Suppressor macrophage treated with lipopolysaccharide for 4 hours (primary cell): ENCODE results near the gene TFIP11.

ENCODE experiments used
- DNase-seq: peaks from one replicate; pipeline ENCODE4 v3.0.0-alpha.2; 2020

The TFIP11 gene

DNA sequence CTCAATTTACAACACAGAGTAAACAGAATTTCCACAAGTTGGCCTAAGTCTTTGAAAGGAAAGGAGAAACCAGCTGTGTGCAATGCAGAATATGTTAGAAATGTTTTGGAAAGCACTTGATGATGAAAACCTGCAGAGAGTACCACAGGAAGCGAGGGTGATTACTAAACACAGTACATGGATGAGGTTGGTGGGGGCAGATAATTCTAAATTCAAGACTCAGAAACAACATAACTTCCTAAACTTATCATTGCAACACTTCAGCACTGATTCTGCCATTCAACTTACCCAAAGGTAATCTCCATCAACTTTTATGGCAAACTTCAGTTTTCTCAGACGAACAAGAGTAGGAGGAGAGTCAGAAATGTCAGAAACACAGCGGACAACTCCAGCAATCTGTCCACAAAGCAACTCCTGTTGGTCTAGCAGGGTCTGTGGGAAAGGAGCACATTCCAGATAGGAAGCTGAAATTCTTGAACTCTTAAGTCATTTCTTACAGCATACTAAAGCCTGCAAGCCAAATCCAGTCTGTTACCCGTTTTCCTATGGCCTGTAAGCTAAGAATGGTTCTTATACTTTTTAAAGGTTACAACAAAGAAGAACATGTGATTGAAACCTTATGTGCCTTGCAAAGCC is 35.5 kb downstream of the TFIP11 start:
- DNase-seq = peak; percentile 35

DNA sequence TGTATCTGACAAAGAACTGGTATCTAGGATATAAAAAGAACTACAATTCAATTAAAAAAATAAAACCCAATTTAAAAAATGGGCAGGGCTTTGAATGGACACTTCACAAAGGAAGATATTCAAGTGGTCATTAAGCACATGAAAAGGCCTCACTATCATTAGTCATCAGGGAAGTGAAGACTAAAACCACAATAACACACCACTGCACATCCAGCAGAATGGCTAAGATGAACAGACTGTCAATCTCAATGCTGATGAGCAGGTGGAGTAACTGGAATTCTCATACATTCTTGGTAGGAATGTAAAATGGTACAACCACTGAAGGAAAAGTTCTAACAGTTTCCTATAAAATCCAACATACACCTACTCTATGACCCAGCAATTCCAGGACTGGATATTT is 37.6 kb downstream of the TFIP11 start:
- peak; percentile 65 for DNase-seq

DNA sequence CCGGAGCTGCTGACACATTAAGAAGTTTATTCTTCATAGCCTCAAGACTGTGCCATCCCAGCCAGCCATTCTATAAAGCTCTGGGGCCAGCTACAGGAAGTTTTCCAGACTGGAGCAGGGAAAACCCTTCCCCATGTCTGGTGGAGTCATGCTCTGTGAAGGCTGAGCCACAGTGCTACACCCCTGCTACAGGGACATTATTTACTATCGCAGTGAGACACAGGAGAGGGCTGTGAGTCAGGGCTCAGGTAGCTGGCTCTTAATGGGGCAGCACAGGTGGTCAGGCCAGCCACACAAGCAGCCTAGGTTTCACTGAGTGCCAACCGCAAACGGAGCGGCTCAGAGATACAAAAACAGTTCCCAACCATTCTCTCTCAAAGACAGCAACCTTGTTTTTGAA is 40.8 kb downstream of the TFIP11 start:
- no peak for DNase-seq

GRCh38 chr22:26470807-26471206 is 41.5 kb downstream of the TFIP11 start:
- no peak for DNase-seq

- DNase-seq = no peak
These were observed 46.1 kb downstream of the TFIP11 start for GRCh38 chr22:26466196-26466595.

DNA sequence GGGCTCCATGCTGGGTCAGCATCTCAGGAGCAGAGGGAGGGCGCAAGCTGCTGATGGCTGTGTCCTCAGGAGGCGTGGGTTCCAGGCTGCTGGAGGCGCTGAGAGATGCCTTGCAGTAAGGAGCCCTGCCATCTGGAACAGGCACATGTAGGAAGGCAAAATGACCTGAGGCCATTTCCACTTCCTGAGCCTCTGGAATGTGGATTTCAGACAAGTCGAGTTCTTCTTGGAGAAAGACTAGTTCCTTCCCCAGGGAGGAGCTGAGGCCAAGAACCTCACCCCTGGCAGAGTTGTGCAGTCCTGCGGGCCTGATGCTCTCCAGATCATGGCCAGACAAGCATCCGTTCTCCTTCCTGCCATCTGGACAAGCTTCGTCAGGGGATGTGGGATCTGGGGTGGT is 48.0 kb downstream of the TFIP11 start:
- no peak for DNase-seq

- no peak for DNase-seq
These were observed 48.6 kb downstream of the TFIP11 start for GRCh38 chr22:26463688-26464087.

DNA sequence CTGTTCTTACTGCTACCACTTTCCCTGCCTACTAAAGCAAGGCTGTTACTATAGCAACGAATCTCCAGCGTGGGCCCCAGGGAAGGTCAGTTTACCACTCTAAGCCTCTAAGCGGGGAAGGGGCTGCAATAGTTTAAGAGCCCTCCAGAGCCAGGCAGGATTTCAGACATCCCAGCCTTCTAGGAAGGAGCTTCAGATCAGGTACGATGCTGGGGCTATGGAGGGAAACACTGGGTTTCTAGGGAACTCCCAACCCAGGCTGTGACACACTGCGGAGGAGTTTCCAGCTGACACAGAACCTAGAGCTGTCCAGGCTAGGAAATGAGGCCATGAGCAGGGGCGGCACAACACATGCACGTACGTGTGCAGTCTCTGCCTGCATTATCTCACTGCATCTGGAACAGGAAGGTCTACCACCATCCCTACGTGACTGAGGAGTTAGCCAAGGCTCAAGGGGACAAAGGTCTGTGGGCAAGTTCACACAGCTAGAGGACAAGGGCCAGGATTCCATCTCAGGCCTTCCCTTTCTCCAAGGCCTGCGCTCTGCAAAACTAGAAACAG is 49.1 kb downstream of the TFIP11 start:
- DNase-seq = no peak

DNA sequence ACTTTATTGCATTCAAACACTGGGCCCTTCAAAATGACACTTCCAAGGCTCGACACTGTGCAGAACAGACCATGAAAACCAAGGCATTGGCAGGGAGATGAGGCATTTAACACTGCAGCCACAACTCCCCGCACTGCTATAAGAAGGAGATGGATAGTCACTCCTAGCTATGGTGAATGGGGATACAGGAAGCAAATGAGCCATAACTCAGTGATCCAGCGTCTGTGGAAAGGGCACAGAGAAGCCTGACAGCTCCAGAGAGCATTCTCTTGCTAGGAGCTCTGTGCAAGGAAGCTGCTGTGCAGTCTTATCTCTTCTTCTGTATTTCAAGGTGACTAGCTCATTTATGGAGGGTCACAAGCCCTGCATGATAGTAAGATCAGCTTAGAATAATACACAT is 49.6 kb downstream of the TFIP11 start:
- DNase-seq = no peak

- no peak for DNase-seq
These were observed 50.2 kb downstream of the TFIP11 start for GRCh38 chr22:26462051-26462450.

GRCh38 chr22:26461188-26461810 is 51.0 kb downstream of the TFIP11 start:
- DNase-seq = peak; percentile 62

DNA sequence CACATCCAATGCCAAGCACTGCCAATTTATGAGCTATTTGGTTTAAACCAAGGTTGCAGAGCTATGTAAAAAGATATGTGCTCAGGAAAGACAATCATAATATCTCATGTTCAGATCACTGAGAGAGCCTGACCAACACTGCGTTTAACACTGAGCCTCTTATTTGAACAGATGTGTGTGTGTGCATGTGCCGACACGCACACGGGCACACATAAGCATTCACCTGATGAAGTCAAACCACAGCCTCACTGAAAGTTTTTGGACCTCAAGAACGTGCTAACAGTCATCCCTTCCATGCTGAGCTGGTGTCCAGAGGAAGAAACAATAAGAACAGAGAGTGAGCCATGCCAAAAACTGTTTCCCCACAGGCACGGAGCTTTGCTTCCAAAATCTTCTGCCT is 52.1 kb downstream of the TFIP11 start:
- no peak for DNase-seq

DNA sequence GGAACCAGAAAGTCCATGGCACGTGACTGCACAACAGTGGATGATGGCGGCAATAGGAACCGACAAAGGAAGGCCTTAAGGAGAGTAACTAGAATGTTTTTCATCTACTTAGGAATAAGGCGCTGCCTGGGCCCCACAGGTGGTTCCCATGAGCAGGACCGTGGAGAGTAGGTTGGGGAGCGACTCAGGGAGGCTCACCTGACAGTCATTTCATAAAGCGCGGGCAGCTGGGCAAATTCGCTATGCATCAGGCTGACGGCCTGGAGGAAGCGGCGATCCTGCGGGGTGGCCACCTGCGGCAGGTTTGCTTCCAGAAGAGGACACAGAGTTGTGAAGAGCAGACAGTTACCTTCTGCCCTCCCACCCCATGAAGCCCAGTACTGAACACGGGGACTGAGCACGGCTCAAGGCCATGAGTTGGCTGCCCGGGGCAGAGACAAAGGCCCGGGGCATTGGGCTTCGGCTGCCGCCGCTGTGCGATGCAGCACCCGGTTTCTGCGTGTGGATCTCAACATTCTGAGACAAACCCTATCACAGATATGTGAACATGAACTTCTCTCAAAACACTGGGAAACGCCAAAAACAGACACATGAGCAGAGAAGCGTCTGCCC is 54.5 kb downstream of the TFIP11 start:
- DNase-seq = no peak

DNA sequence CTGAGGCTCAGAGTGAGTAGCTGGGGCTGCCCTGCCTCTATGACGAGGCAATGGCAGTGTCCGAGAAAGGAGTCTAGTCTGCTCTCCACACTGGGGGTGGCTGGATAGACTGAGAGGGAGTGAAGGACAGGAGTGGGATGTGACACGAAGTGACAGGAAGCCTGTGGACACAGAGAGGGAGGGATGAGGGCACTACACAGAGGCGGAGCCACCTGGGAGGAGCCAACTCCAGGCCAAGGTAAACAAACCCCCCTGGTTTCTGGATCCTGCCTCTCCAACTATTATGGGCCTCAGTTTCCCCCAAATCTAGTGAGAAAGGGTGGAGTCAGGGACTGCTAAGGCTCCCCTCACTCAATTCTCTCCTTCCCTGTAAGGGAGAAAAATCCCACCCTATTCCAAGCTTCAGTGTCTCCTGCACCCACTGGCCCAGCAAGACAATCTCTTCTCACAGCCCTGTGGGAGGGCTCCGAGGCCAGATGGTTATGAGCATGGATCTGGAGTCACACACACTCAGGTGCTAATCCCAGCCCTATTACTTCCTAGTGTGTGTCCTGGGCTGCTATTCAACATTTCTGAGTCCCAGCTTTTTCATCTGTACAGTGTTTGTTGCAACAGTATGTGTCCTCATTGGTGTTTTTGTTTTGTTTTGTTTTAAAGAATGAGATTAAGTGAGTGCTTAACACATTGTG is 58.3 kb downstream of the TFIP11 start:
- no peak for DNase-seq

DNA sequence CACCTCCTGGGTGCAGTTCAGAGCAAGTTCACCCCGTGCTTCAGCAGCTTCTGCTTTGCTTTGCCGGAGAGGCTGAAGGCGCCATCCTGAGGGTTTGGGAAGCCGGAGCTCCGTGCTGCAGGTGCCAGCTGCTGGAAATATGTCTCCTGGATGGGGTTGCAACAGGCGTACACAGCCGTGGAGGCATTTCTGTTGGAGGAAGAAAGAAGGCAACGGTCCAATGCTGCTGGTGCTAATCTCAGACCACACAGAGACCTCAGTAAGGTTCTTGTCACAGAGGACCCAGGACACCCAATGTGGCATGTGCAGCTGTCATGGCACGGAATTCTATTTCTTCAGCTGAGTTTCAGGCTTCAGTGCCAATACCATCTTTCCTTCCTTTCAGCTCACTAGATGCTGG is 59.1 kb downstream of the TFIP11 start:
- DNase-seq = no peak

DNA sequence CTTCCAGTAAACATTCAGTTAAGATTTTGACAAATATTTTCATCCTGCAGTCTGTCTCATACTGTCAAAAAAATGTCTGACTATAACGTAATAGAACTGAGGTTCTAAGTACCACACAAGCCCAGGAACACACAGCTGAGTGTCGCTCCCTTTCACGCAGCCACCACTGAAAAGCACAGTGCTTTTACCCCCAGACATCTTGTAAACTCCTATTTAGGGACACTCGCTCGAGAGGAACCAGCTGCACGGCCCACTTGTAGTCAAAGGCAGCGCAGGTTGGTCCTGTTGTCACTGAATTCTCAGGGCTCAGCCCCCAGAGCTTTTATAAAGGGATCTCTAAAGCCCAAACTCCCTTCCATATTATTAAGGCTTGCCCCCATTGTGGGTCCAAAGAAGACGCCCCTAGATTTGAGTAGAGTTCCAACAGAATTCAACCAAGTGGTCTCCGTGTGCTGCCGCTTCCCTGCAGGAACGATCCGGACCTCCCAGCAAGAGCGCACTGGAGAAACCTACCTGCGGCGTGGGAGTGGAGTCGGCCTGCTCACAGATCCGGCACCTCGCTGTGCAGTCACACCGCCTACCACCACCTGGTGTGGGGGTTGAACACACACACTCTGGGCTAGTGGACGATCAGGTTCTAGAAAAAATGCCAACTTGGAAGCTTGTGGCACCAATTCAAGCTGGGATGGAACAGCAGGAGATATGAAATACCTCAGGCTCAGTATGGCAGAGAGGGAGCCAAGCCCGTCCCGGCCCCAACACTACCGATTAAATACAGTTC is 59.8 kb downstream of the TFIP11 start:
- no peak for DNase-seq

DNA sequence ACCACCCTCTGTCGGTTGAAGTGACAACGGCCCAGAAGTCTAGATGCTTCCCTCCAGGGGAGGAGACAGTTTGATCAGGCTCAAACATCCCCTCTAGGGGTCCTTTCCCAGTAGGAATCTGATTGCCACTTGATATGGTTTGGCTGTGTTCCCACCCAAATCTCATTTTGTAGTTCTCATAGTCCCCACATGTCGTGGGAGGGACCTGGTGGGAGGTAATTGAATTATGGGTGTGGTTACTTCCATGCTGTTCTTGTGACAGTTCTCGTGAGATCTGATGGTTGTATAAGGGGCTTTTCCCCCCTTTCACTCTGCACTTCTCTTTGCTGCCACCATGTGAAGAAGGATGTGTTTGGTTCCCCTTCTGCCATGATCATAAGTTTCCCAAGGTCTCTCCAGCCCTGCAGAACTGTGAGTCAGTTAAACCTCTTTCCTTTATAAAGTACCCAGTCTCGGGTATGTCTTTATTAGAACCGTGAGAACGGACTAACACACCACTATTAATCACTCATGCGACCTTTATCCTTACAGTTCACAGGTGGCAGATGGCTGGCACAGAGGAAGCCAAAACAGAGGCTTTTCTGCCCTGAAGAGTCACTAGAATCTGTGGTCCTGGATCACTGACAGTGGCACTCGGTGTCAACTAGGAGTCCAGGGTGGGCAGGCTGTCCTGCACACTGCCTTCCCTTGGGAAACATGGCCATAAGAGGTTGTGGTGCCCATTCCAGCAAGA is 61.7 kb downstream of the TFIP11 start:
- DNase-seq = no peak

DNA sequence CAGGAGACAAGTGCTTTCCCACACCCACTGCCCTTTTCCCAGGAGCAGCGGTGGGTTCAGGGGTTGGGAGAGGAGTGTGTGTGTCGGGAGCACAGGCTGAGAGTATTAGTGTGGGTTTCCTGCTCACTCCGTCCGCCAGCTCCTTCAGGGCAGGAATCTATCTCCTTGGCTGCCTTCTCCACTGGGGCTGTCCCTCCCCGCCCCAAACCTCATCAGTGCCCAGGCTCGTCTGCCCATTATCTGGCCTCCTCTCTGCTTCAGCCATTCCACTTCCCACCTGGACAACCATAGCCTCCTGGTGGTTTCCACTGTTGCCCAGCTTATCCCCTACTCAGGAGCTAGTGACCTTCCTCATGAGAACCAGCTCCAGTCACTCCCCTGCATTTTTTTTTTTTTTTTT is 63.3 kb downstream of the TFIP11 start:
- DNase-seq = no peak

GRCh38 chr22:26448334-26448733 is 63.9 kb downstream of the TFIP11 start:
- no peak for DNase-seq

DNA sequence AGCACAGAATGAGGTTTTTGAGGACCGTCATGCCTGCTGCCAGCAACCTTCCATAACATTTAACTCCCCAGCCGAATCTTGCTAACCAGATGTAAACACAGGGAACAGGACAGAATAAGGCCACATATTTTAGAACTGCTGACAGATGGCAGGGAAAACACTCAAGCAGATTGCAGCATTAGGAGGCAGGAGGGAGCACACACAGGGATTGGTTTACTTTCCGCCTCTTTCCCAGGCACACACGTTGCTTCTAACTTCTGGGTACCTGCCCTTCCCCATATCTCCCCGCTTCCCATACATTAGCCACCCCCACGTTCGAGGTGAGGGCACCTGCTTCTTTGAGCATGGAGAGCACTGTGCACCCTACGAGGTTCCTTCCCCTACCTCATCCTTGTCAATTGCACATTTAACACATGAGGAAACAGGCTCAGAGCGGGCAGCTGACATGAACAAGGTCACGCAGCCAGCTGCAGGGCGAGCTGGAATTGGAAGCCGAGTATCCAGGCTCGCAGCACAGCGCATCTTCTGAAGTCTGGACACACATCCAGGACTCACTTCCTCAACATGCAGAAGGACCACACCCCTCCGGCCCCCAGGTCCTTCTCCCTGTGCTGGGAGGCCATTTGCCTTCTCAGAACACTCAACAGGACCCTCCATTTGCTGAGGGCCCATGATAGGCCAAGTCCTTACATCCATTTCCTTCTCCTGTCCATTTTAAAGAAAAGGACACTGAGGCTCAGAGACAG is 64.5 kb downstream of the TFIP11 start:
- no peak for DNase-seq

DNA sequence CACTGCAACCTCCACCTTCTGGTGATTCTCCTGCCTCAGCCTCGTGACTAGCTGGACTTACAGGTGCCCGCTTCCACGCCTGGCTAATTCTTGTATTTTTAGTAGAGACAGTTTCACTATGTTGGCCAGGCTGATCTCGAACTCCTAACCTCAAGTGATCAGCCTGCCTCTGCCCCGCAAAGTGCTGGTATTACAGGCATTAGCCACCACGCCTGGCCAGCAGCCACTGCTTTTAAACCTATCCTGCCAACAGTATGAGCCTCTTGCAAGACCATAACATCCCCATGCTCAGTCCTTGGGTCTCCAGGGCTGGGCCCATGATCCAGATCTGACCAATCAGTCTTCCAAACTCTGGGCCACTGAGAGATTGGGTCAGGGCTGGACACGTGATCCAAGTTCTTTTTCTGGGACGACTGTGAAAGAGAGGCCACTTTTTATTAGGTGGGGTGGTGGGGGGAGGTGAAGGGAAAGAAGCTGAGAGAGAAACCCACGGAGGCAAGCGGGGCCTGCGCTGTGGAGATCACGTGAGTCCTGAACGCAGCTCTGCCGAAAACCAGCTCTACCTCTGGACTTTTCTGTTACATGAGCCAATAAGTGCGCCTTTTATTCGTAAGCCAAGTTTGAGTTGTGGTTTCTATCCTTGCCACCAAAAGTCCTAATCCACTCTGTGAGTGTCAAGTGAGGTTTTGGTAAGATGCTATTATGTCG is 65.3 kb downstream of the TFIP11 start:
- DNase-seq = no peak
